Stimulated activated memory B cell treated with anti-CD40 and anti-IgM and Interleukin-4, amounts not matched to agents 10 μg/mL and 1 μg/mL and 100 μg/mL, for 72 hours (primary cell): ENCODE results near the gene TCFL5.

Experiments used
- ATAC-seq: fragments of 150-1000 bp; cut with Tn5 transposase; 2 replicates; pipeline ENCODE4 v1.10.0; 2021
- H3K27ac Mint-ChIP-seq: one replicate; pipeline ENCODE4 v1.8.0; 2022; ENCODE audit warnings: mild to moderate bottlenecking, mixed read lengths
- H3K27me3 Mint-ChIP-seq: one replicate; pipeline ENCODE4 v1.8.0; 2022; ENCODE audit warnings: mixed read lengths
- H3K36me3 Mint-ChIP-seq: one replicate; pipeline ENCODE4 v1.8.0; 2022; ENCODE audit warnings: mixed read lengths
- H3K4me1 Mint-ChIP-seq: one replicate; pipeline ENCODE4 v1.8.0; 2022; ENCODE audit warnings: mixed read lengths
- H3K4me3 Mint-ChIP-seq: one replicate; pipeline ENCODE4 v1.8.0; 2022; ENCODE audit warnings: mild to moderate bottlenecking, moderate library complexity, mixed read lengths
- H3K9me3 Mint-ChIP-seq: one replicate; pipeline ENCODE4 v1.8.0; 2022; ENCODE audit warnings: mixed read lengths

The TCFL5 gene

GRCh38 chr20:62899633-62900051 is 38.0 kb upstream of the TCFL5 start:
- no peak for ATAC-seq
- Mint-ChIP-seq H3K4me3 (no peak overlapping the region), H3K4me1 (peaks cover 30% of the 10 kb centered on the region), H3K36me3 (peaks cover 48% of the 10 kb centered on the region), H3K27ac (peak overlapping the region; percentile 81), H3K9me3 (no peaks in the 10 kb centered on the region), H3K27me3 (no peaks in the 10 kb centered on the region)

- Mint-ChIP-seq H3K36me3 (peaks cover 48% of the 10 kb centered on the region), H3K4me3 (peak overlapping the region; percentile 55), H3K9me3 (no peaks in the 10 kb centered on the region), H3K27ac (no peak overlapping the region), H3K27me3 (no peaks in the 10 kb centered on the region), H3K4me1 (peaks cover 30% of the 10 kb centered on the region)
- ATAC-seq: peak; percentile 35
Observed at GRCh38 chr20:62898970-62899632, 37.5 kb upstream of the TCFL5 start.

- no peaks in the 10 kb centered on the region for H3K27me3 Mint-ChIP-seq
- ATAC-seq: no peak
- H3K4me1 Mint-ChIP-seq: peaks cover 30% of the 10 kb centered on the region
- no peak overlapping the region for H3K4me3 Mint-ChIP-seq
- no peaks in the 10 kb centered on the region for H3K9me3 Mint-ChIP-seq
- H3K36me3 Mint-ChIP-seq: peaks cover 48% of the 10 kb centered on the region
- no peak overlapping the region for H3K27ac Mint-ChIP-seq
Observed at GRCh38 chr20:62898093-62898964, 36.7 kb upstream of the TCFL5 start.

GRCh38 chr20:62897666-62898065 is 36.0 kb upstream of the TCFL5 start:
- no peaks in the 10 kb centered on the region for H3K27me3 Mint-ChIP-seq
- H3K9me3 Mint-ChIP-seq: no peaks in the 10 kb centered on the region
- H3K36me3 Mint-ChIP-seq: peaks cover 52% of the 10 kb centered on the region
- no peak overlapping the region for H3K4me3 Mint-ChIP-seq
- no peak overlapping the region for H3K27ac Mint-ChIP-seq
- peaks cover 30% of the 10 kb centered on the region for H3K4me1 Mint-ChIP-seq
- no peak for ATAC-seq

- Mint-ChIP-seq H3K9me3 (no peaks in the 10 kb centered on the region), H3K4me3 (no peak overlapping the region), H3K27me3 (no peaks in the 10 kb centered on the region), H3K4me1 (peaks cover 30% of the 10 kb centered on the region), H3K27ac (no peak overlapping the region), H3K36me3 (peaks cover 51% of the 10 kb centered on the region)
- ATAC-seq: no peak
Observed at GRCh38 chr20:62896526-62896925, 34.9 kb upstream of the TCFL5 start.

- Mint-ChIP-seq H3K36me3 (peaks cover 56% of the 10 kb centered on the region), H3K27me3 (no peaks in the 10 kb centered on the region), H3K4me1 (peaks cover 25% of the 10 kb centered on the region), H3K27ac (no peak overlapping the region), H3K4me3 (no peak overlapping the region), H3K9me3 (no peaks in the 10 kb centered on the region)
- no peak for ATAC-seq
Observed at GRCh38 chr20:62895539-62895938, 33.9 kb upstream of the TCFL5 start.

GRCh38 chr20:62894261-62894660 is 32.6 kb upstream of the TCFL5 start:
- H3K27ac Mint-ChIP-seq: no peak overlapping the region
- H3K36me3 Mint-ChIP-seq: peaks cover 65% of the 10 kb centered on the region
- H3K27me3 Mint-ChIP-seq: no peaks in the 10 kb centered on the region
- no peaks in the 10 kb centered on the region for H3K9me3 Mint-ChIP-seq
- ATAC-seq: no peak
- H3K4me1 Mint-ChIP-seq: peaks cover 13% of the 10 kb centered on the region
- H3K4me3 Mint-ChIP-seq: no peak overlapping the region

GRCh38 chr20:62893700-62894099 is 32.1 kb upstream of the TCFL5 start:
- Mint-ChIP-seq H3K36me3 (peaks cover 68% of the 10 kb centered on the region), H3K9me3 (no peaks in the 10 kb centered on the region), H3K27me3 (no peaks in the 10 kb centered on the region), H3K4me1 (peaks cover 7% of the 10 kb centered on the region), H3K4me3 (no peak overlapping the region), H3K27ac (no peak overlapping the region)
- no peak for ATAC-seq

- no peaks in the 10 kb centered on the region for H3K4me1 Mint-ChIP-seq
- peaks cover 74% of the 10 kb centered on the region for H3K36me3 Mint-ChIP-seq
- ATAC-seq: no peak
- H3K27me3 Mint-ChIP-seq: no peaks in the 10 kb centered on the region
- H3K9me3 Mint-ChIP-seq: no peaks in the 10 kb centered on the region
- no peak overlapping the region for H3K4me3 Mint-ChIP-seq
- H3K27ac Mint-ChIP-seq: no peak overlapping the region
Observed at GRCh38 chr20:62892348-62893304, 31.0 kb upstream of the TCFL5 start.

- ATAC-seq: no peak
- H3K4me1 Mint-ChIP-seq: no peaks in the 10 kb centered on the region
- no peak overlapping the region for H3K4me3 Mint-ChIP-seq
- H3K27me3 Mint-ChIP-seq: no peaks in the 10 kb centered on the region
- H3K9me3 Mint-ChIP-seq: no peaks in the 10 kb centered on the region
- peaks cover 82% of the 10 kb centered on the region for H3K36me3 Mint-ChIP-seq
- H3K27ac Mint-ChIP-seq: no peak overlapping the region
Observed at GRCh38 chr20:62891111-62891510, 29.5 kb upstream of the TCFL5 start.

GRCh38 chr20:62890444-62890843 is 28.8 kb upstream of the TCFL5 start:
- Mint-ChIP-seq H3K27me3 (no peaks in the 10 kb centered on the region), H3K4me3 (no peak overlapping the region), H3K4me1 (no peaks in the 10 kb centered on the region), H3K36me3 (peaks cover 77% of the 10 kb centered on the region), H3K27ac (no peak overlapping the region), H3K9me3 (no peaks in the 10 kb centered on the region)
- no peak for ATAC-seq

- Mint-ChIP-seq H3K9me3 (no peaks in the 10 kb centered on the region), H3K27ac (no peak overlapping the region), H3K36me3 (peaks cover 71% of the 10 kb centered on the region), H3K4me1 (no peaks in the 10 kb centered on the region), H3K4me3 (no peak overlapping the region), H3K27me3 (no peaks in the 10 kb centered on the region)
- no peak for ATAC-seq
Observed at GRCh38 chr20:62889871-62890270, 28.2 kb upstream of the TCFL5 start.

- H3K27ac Mint-ChIP-seq: no peak overlapping the region
- H3K36me3 Mint-ChIP-seq: peaks cover 67% of the 10 kb centered on the region
- H3K9me3 Mint-ChIP-seq: no peaks in the 10 kb centered on the region
- H3K4me3 Mint-ChIP-seq: no peak overlapping the region
- H3K27me3 Mint-ChIP-seq: no peaks in the 10 kb centered on the region
- ATAC-seq: no peak
- no peaks in the 10 kb centered on the region for H3K4me1 Mint-ChIP-seq
Observed at GRCh38 chr20:62889411-62889810, 27.8 kb upstream of the TCFL5 start.

GRCh38 chr20:62888910-62889309 is 27.3 kb upstream of the TCFL5 start:
- H3K9me3 Mint-ChIP-seq: no peaks in the 10 kb centered on the region
- peaks cover 62% of the 10 kb centered on the region for H3K36me3 Mint-ChIP-seq
- no peak overlapping the region for H3K4me3 Mint-ChIP-seq
- H3K27me3 Mint-ChIP-seq: no peaks in the 10 kb centered on the region
- no peak for ATAC-seq
- H3K27ac Mint-ChIP-seq: no peak overlapping the region
- no peaks in the 10 kb centered on the region for H3K4me1 Mint-ChIP-seq

- H3K4me1 Mint-ChIP-seq: no peaks in the 10 kb centered on the region
- H3K9me3 Mint-ChIP-seq: no peaks in the 10 kb centered on the region
- peaks cover 57% of the 10 kb centered on the region for H3K36me3 Mint-ChIP-seq
- no peaks in the 10 kb centered on the region for H3K27me3 Mint-ChIP-seq
- H3K27ac Mint-ChIP-seq: no peak overlapping the region
- H3K4me3 Mint-ChIP-seq: no peak overlapping the region
- no peak for ATAC-seq
Observed at GRCh38 chr20:62888406-62888805, 26.8 kb upstream of the TCFL5 start.
